PC-9 (cell line): ENCODE measurements around the gene TBL2.

Experiments
- CTCF ChIP-seq: fragments of 200-600 bp; sonication (generic); conservative IDR thresholded peaks from 2 replicates; pipeline ENCODE4 v1.6.1; 2017; ENCODE audit warnings: mixed run types, antibody characterized with exemption, mild to moderate bottlenecking, moderate library complexity
- EZH2 ChIP-seq: fragments of 200-600 bp; sonication (generic); IDR thresholded peaks from 2 replicates; pipeline ENCODE4 v1.8.0; 2017; ENCODE audit warnings: antibody characterized with exemption, low read depth

GRCh38 chr7:73555411-73555982 is 22.9 kb downstream of the TBL2 start:
- TF ChIP-seq CTCF = no peak
- no peak for TF ChIP-seq EZH2
